B cell (primary cell): ENCODE measurements around the gene ARRDC3.

Source experiments
- EZH2 ChIP-seq: IDR thresholded peaks from 2 replicates; pipeline ENCODE4 v1.6.1; 2012; ENCODE audit warnings: borderline replicate concordance, low read depth, mild to moderate bottlenecking, moderate library complexity, low read length; ENCODE audit not compliant: insufficient read depth, poor library complexity, severe bottlenecking
- TF ChIP-seq, protein P1 (sequence below): fragments of 200-600 bp; IDR thresholded peaks from one replicate; pipeline ENCODE4 v1.8.0; 2022; ENCODE audit warnings: antibody characterized with exemption, mild to moderate bottlenecking

DNA sequence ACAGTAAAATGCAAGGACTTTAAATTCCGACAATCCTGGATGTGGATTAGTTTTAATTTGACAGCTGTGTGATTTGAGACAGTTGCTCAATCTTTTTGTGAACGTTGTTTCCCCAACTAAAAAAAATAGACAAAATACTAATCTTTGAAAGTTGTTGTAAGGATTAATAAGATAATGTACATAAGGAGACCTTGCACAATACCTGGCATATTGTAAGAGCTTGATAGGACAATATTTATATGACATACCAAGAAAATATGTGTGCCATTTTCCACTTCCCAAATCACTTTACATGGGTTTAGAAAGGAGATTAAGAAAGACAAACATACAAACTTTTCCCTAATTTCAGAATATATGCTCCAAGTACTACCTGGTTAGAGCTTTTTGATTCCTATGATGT lies 25.3 kb downstream of the ARRDC3 start:
- TF ChIP-seq, protein P1, sequence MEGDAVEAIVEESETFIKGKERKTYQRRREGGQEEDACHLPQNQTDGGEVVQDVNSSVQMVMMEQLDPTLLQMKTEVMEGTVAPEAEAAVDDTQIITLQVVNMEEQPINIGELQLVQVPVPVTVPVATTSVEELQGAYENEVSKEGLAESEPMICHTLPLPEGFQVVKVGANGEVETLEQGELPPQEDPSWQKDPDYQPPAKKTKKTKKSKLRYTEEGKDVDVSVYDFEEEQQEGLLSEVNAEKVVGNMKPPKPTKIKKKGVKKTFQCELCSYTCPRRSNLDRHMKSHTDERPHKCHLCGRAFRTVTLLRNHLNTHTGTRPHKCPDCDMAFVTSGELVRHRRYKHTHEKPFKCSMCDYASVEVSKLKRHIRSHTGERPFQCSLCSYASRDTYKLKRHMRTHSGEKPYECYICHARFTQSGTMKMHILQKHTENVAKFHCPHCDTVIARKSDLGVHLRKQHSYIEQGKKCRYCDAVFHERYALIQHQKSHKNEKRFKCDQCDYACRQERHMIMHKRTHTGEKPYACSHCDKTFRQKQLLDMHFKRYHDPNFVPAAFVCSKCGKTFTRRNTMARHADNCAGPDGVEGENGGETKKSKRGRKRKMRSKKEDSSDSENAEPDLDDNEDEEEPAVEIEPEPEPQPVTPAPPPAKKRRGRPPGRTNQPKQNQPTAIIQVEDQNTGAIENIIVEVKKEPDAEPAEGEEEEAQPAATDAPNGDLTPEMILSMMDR, result no peak
- TF ChIP-seq EZH2, result no peak
